Keratinocyte (primary cell): Measurements from ENCODE around the gene PMVK. TPM values are rescaled to one million over a fixed set of nuclear protein-coding genes. Genes with fewer than 3 reads are reported as not detected.
A peak's percentile ranks its signal among the peaks of the same experiment; 100 is the strongest.

Experiments
- DNase-seq: peaks from one replicate; pipeline ENCODE4 v3.0.0-alpha.2; 2011; ENCODE audit warnings: low read depth, missing footprints, low spot score
- FAIRE-seq: peaks from 2 replicates; lab custom pipeline; 2011; peaks lifted over from hg19 to GRCh38; lab: Jason Lieb, UNC
- H2AFZ ChIP-seq: 2 replicates; pipeline ENCODE4 v1.6.0; 2012; ENCODE audit warnings: low read length, control low read depth, inconsistent platforms; ENCODE audit not compliant: control insufficient read depth
- H3K27ac ChIP-seq: 2 replicates; pipeline ENCODE4 v1.5.1; 2011; ENCODE audit warnings: low read length; ENCODE audit not compliant: control insufficient read depth, insufficient read depth
- H3K27me3 ChIP-seq: 3 replicates; pipeline ENCODE4 v1.6.0; 2011; ENCODE audit warnings: low read length; ENCODE audit not compliant: control insufficient read depth, insufficient read depth; ENCODE audit errors: extremely low read depth
- H3K36me3 ChIP-seq, 2 experiments: 2 replicates in 1 of 2; 3 replicates in 1 of 2; pipeline ENCODE4 v1.5.1; 2011; ENCODE audit warnings: low read length in 2 of 2, mild to moderate bottlenecking in 1 of 2; ENCODE audit not compliant: control insufficient read depth in 2 of 2, insufficient read depth in 2 of 2; ENCODE audit errors: extremely low read depth in 1 of 2
- H3K4me1 ChIP-seq: 3 replicates; pipeline ENCODE4 v1.5.1; 2011; ENCODE audit warnings: low read length; ENCODE audit not compliant: control insufficient read depth, insufficient read depth; ENCODE audit errors: extremely low read depth
- H3K4me2 ChIP-seq: 3 replicates; pipeline ENCODE4 v1.6.0; 2011; ENCODE audit warnings: low read depth, low read length; ENCODE audit not compliant: control insufficient read depth, insufficient read depth; ENCODE audit errors: extremely low read depth
- H3K4me3 ChIP-seq, 3 experiments: fragments of 200-600 bp in 1 of 3; sonication (generic) in 1 of 3; 2 replicates in 2 of 3; 3 replicates in 1 of 3; pipeline ENCODE4 v1.5.1; 2011 to 2016; ENCODE audit warnings: low read length in 3 of 3, mild to moderate bottlenecking in 3 of 3, control low read depth in 2 of 3, inconsistent platforms in 1 of 3, low read depth in 1 of 3, mixed read lengths in 1 of 3, mixed run types in 1 of 3, moderate library complexity in 1 of 3; ENCODE audit not compliant: control insufficient read depth in 2 of 3, insufficient read depth in 2 of 3; ENCODE audit errors: extremely low read depth in 1 of 3
- H3K79me2 ChIP-seq: 2 replicates; pipeline ENCODE4 v1.6.0; 2012; ENCODE audit warnings: low read length; ENCODE audit not compliant: control insufficient read depth, insufficient read depth
- H3K9ac ChIP-seq: 3 replicates; pipeline ENCODE4 v1.6.0; 2011; ENCODE audit warnings: low read length; ENCODE audit not compliant: control insufficient read depth, insufficient read depth; ENCODE audit errors: extremely low read depth
- H3K9me1 ChIP-seq: 3 replicates; pipeline ENCODE4 v1.6.0; 2011; ENCODE audit warnings: low read length; ENCODE audit not compliant: control insufficient read depth, insufficient read depth; ENCODE audit errors: extremely low read depth
- H3K9me3 ChIP-seq: 2 replicates; pipeline ENCODE4 v1.5.1; 2012; ENCODE audit warnings: low read depth, low read length; ENCODE audit not compliant: control insufficient read depth
- H4K20me1 ChIP-seq: 3 replicates; pipeline ENCODE4 v1.6.0; 2011; ENCODE audit warnings: low read length; ENCODE audit not compliant: control insufficient read depth, insufficient read depth; ENCODE audit errors: extremely low read depth
- CTCF ChIP-seq, 3 experiments: IDR thresholded peaks in 1 of 3; conservative IDR thresholded peaks in 1 of 3; optimal IDR thresholded peaks in 1 of 3; 2 replicates in 2 of 3; 3 replicates in 1 of 3; pipeline versions ENCODE3 to v1.5.1; 2011; ENCODE audit warnings: low read length in 3 of 3, mild to moderate bottlenecking in 3 of 3, moderate library complexity in 2 of 3, control low read depth in 1 of 3, inconsistent platforms in 1 of 3; ENCODE audit not compliant: insufficient read depth in 2 of 3; ENCODE audit errors: extremely low read depth in 1 of 3
- EZH2 ChIP-seq: IDR thresholded peaks from one replicate; pipeline ENCODE4 v1.6.1; 2012; ENCODE audit warnings: inconsistent platforms, mild to moderate bottlenecking, low read length, moderate library complexity
- dilution Hi-C: fragments of 300-500 bp; cut with MboI; formaldehyde crosslinking; loops from one replicate; pipeline ENCODE4 v1.7.0; 2020; ENCODE audit warnings: low sequenced_read_pairs; ENCODE audit not compliant: extremely low pct_ligation_motif_present
- polyA plus RNA-seq, 5 experiments: library from polyadenylated mRNA; depleted of rRNA in 3 of 5; stranded (reverse) in 3 of 5; stranded (forward) in 1 of 5; unstranded in 1 of 5; fragments of >200 nt; gene quantifications; 1 replicate in 1 of 5; 2 replicates in 3 of 5; 3 replicates in 1 of 5; pipeline versions ENCODE4 v1.2.1 to v1.2.3, GENCODE V29; 2011 to 2012; ENCODE audit warnings: missing spikeins in 2 of 5, low read depth in 1 of 5, low replicate concordance in 1 of 5

Gene PMVK
- polyA plus RNA-seq, 1 donor (not counting 4 experiments of a cell fraction or from before 2014, with no cell fraction given), result 25.1 TPM

GRCh38 chr1:154973344-154974101, 37.0 kb upstream of the PMVK start:
- Histone ChIP-seq H3K4me1 (peaks cover 47% of the 10 kb centered on the region), H3K4me3 (peak overlapping the region; percentile 57 to 79 (median 75)), H3K27me3 (no peaks in the 10 kb centered on the region), H4K20me1 (no peaks in the 10 kb centered on the region), H3K36me3 (peaks cover 0 to 11% of the 10 kb centered on the region in 2 experiments), H2AFZ (no peak overlapping the region), H3K79me2 (peaks cover 57% of the 10 kb centered on the region), H3K9ac (peak overlapping the region; percentile 96), H3K9me3 (no peaks in the 10 kb centered on the region), H3K27ac (peak overlapping the region; percentile 99), H3K9me1 (no peaks in the 10 kb centered on the region), H3K4me2 (peak overlapping the region; percentile 76)
- DNase-seq (peak; percentile 95), FAIRE-seq (no peak)
- TF ChIP-seq EZH2 (no peak), CTCF (optimal IDR thresholded peaks at IDR 0.05 in 1 of 3, IDR thresholded peaks at IDR 0.05 in 1 of 3, conservative IDR thresholded peaks at IDR 0.05 in 1 of 3; ENCODE audit: extremely low read depth in 1 of 3, insufficient read depth in 2 of 3, low read length in 3 of 3) (peak; percentile 10 to 24 (median 13))
- dilution Hi-C loops, result no loop called here

- Histone ChIP-seq H3K4me1 (peaks cover 54% of the 10 kb centered on the region), H3K9me3 (no peaks in the 10 kb centered on the region), H3K9me1 (no peaks in the 10 kb centered on the region), H3K36me3 (peaks cover 3 to 18% of the 10 kb centered on the region in 2 experiments), H3K27me3 (no peaks in the 10 kb centered on the region), H3K79me2 (peaks cover 57% of the 10 kb centered on the region), H3K4me2 (peak overlapping the region; percentile 76), H4K20me1 (no peaks in the 10 kb centered on the region), H3K27ac (peak overlapping the region; percentile 99), H3K4me3 (peak overlapping the region; percentile 57 to 79 (median 75)), H2AFZ (no peak overlapping the region), H3K9ac (peak overlapping the region; percentile 96)
- no peak for TF ChIP-seq CTCF (optimal IDR thresholded peaks at IDR 0.05 in 1 of 3, IDR thresholded peaks at IDR 0.05 in 1 of 3, conservative IDR thresholded peaks at IDR 0.05 in 1 of 3; ENCODE audit: extremely low read depth in 1 of 3, insufficient read depth in 2 of 3, low read length in 3 of 3)
- TF ChIP-seq EZH2, result no peak
- peak; percentile 89 for DNase-seq
- peak; percentile 52 for FAIRE-seq
- dilution Hi-C loops, result no loop called here
These were observed 36.2 kb upstream of the PMVK start for GRCh38 chr1:154972517-154973343.
